Skeletal muscle satellite cell (primary cell): Measurements from ENCODE around the gene PSMB8.

Experiments
- H3K27me3 ChIP-seq: 2 replicates; pipeline ENCODE4 v1.7.0; 2013; ENCODE audit warnings: low read length; ENCODE audit not compliant: control insufficient read depth, insufficient read depth
- H3K36me3 ChIP-seq: 2 replicates; pipeline ENCODE4 v1.7.0; 2013; ENCODE audit warnings: mild to moderate bottlenecking, control low read depth, low read length; ENCODE audit not compliant: insufficient read depth
- H3K4me1 ChIP-seq: 2 replicates; pipeline ENCODE4 v1.7.0; 2013; ENCODE audit warnings: low read length; ENCODE audit not compliant: control insufficient read depth, insufficient read depth
- H3K4me2 ChIP-seq: 2 replicates; pipeline ENCODE4 v1.7.0; 2013; ENCODE audit warnings: mild to moderate bottlenecking, low read length
- H3K4me3 ChIP-seq: 2 replicates; pipeline ENCODE4 v1.7.0; 2013; ENCODE audit warnings: low read length
- H3K9ac ChIP-seq: 2 replicates; pipeline ENCODE4 v1.7.0; 2013; ENCODE audit warnings: mild to moderate bottlenecking, low read depth, low read length, moderate library complexity
- H3K9me3 ChIP-seq: replicated peaks from 2 replicates; pipeline ENCODE4 v1.7.0; 2013; ENCODE audit warnings: mild to moderate bottlenecking, control low read depth, low read length

Gene PSMB8

DNA sequence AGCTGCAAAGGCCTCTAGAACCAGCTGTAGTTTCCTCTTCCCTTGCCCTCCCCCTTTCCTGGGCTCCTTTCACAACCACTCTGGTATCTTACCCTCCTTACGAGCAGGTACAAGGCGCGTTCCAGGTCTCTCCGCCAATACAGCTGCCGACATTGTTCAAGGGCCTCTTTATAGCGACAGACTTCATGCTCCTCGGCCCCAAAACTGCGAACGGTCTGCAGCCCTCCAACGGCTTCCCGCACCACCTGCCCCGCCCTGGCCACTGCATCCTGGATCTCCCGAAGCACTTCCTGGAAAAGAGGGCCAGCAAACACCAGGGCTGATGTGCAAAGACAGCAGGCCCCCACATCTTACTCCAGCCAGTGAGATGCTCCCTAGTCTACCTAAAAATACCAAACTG lies 11.3 kb downstream of the PSMB8 start:
- Histone ChIP-seq H3K4me3 (no peak overlapping the region), H3K9ac (no peak overlapping the region), H3K4me2 (no peak overlapping the region), H3K36me3 (peaks cover 3% of the 10 kb centered on the region), H3K9me3 (no peaks in the 10 kb centered on the region), H3K27me3 (no peaks in the 10 kb centered on the region), H3K4me1 (peaks cover 2% of the 10 kb centered on the region)

DNA sequence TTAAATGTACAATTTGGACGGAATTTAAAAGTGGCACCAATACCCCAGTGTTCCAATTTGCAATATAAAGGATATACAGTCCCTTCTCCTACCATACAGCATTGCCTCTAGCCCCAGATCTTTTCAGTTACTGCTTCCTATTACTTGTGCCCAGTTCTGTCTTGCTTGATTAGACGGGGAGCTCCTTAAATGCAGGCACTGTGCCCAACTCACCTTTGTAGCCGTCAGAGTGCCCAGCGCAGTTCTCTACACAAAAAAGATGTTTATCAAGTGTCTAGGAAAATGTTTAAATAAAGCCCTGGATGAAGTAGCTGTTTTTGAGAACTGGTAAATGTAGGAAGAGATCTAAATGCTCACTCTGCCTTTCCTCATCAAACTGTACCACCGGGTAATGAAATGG lies 12.9 kb downstream of the PSMB8 start:
- no peak overlapping the region for H3K4me3 ChIP-seq
- H3K36me3 ChIP-seq = peaks cover 3% of the 10 kb centered on the region
- no peak overlapping the region for H3K9ac ChIP-seq
- H3K27me3 ChIP-seq = no peaks in the 10 kb centered on the region
- no peaks in the 10 kb centered on the region for H3K4me1 ChIP-seq
- H3K4me2 ChIP-seq = no peak overlapping the region
- no peaks in the 10 kb centered on the region for H3K9me3 ChIP-seq

DNA sequence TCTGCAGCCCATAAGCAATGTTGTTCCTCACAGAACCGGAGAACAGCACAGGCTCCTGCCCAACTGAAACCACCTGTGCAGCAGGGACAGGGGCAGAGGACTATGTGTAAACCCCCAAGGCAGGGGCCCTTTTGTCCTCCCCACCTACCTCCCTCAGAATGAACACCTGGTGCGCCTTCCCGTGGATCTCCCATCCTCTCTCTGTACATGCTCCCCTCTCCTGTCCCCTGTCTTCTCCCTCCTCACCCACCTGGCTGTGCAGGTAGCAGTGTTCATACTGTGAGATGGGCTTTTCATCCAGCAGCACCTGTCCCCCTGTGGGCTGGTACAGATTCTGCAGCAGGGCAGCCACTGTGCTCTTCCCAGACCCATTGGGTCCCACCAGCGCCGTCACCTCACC lies 13.8 kb downstream of the PSMB8 start:
- Histone ChIP-seq H3K9ac (no peak overlapping the region), H3K36me3 (peaks cover 3% of the 10 kb centered on the region), H3K4me3 (no peak overlapping the region), H3K27me3 (no peaks in the 10 kb centered on the region), H3K4me2 (no peak overlapping the region), H3K9me3 (no peaks in the 10 kb centered on the region), H3K4me1 (no peaks in the 10 kb centered on the region)

DNA sequence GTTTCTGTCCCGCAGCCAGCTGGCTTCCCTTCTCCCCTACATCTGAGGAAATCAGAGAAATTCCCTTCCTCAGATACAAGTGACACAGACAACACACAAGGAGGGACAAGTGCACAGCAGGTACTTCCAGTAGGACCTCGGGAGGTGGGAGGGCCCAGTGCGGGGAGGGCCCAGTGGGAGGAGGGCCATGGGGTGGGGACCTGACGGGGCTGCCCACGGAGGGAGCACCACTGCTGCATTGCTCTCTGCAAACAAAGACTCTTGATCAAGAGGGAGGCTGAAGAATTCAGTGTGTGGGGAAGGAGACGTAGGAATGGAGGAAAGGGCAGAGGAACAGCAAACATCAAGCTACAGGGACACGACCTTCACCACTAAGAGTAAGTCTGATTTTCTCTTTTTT lies 14.4 kb downstream of the PSMB8 start:
- H3K4me3 ChIP-seq = no peak overlapping the region
- H3K36me3 ChIP-seq = peaks cover 3% of the 10 kb centered on the region
- H3K4me1 ChIP-seq = no peaks in the 10 kb centered on the region
- no peaks in the 10 kb centered on the region for H3K27me3 ChIP-seq
- H3K9ac ChIP-seq = no peak overlapping the region
- H3K4me2 ChIP-seq = no peak overlapping the region
- H3K9me3 ChIP-seq = no peaks in the 10 kb centered on the region

DNA sequence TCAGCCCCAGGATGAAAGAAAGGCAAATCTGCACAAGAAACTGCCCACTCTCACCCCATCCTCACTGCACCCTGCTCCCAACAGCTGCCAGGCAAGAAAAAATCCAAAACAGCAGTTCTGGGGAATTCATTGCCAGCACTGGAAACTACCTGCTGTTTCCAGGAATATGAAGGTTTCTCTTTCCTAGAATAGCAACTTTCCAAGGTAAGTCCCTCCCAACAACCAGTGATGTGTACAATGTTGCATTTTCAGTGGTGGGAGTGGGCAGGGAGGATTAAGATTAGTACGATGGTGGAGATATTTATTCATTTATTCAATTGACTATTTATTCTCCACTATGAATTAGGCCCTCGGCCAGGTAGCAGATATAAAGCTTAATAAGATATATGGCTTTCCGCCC lies 16.8 kb downstream of the PSMB8 start:
- Histone ChIP-seq H3K9ac (no peak overlapping the region), H3K4me3 (no peak overlapping the region), H3K36me3 (peaks cover 3% of the 10 kb centered on the region), H3K27me3 (no peaks in the 10 kb centered on the region), H3K4me2 (no peak overlapping the region), H3K9me3 (no peaks in the 10 kb centered on the region), H3K4me1 (no peaks in the 10 kb centered on the region)

DNA sequence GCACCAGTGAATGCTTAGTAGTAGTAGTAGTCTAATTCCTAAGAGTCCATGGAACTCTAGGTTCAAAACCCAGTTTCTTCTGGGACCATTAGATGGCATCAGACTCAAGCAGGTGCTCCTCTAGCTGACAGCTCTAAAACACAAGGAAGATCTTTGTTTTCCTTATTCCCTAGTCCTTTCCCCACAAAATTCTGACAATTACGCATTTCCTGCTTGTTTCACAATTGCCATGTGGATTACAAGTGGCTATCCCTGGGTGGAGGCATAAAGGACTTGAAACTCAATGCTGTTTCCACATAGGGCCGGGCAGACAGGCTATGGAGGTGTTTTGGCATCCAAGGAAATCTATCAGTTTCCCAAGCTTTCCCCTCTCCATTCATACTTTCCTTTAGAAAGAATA lies 17.9 kb downstream of the PSMB8 start:
- no peaks in the 10 kb centered on the region for H3K4me1 ChIP-seq
- no peak overlapping the region for H3K9ac ChIP-seq
- no peaks in the 10 kb centered on the region for H3K9me3 ChIP-seq
- no peak overlapping the region for H3K4me3 ChIP-seq
- H3K36me3 ChIP-seq = peaks cover 3% of the 10 kb centered on the region
- H3K27me3 ChIP-seq = no peaks in the 10 kb centered on the region
- no peak overlapping the region for H3K4me2 ChIP-seq

DNA sequence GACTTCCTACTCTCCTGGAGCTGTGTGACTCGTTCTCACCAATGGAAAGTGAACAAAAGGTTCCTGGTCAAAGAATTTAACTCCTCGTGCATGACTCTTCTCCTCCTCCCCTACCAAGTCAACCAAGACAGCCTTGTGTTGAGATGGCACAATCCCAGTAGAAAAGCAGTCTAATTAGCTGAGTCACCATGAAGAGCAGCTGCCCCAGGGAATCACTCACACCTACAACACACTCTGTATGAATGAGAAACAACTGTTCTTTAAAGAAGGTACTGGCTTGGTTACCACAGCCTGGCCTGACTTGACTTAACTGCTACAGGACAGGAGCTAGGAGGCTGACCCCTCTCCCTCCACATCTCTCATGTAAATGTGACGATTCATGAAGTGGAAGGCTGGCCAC lies 24.1 kb downstream of the PSMB8 start:
- Histone ChIP-seq H3K36me3 (no peaks in the 10 kb centered on the region), H3K4me3 (no peak overlapping the region), H3K27me3 (peaks cover 7% of the 10 kb centered on the region), H3K9ac (no peak overlapping the region), H3K4me1 (peaks cover 8% of the 10 kb centered on the region), H3K9me3 (no peaks in the 10 kb centered on the region), H3K4me2 (peak overlapping the region; percentile 8)

DNA sequence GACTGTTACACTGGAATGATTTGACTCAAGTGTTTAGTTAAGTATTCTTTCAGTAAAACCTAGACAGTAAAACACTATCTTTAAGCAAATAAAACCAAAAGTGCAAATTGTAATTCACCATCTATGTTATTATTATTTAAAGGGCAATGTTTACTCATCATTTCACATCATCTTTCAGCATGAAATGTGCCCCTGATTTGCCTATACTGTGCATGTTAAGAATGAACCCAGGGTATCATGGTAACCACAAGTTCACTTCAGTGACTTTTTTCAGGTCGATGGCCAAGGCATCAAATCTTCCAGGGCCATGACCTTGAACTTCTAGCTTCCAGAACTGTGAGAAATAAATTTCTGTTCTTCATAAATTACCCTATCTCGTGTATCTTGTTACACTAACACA lies 25.0 kb downstream of the PSMB8 start:
- H3K27me3 ChIP-seq = peaks cover 11% of the 10 kb centered on the region

DNA sequence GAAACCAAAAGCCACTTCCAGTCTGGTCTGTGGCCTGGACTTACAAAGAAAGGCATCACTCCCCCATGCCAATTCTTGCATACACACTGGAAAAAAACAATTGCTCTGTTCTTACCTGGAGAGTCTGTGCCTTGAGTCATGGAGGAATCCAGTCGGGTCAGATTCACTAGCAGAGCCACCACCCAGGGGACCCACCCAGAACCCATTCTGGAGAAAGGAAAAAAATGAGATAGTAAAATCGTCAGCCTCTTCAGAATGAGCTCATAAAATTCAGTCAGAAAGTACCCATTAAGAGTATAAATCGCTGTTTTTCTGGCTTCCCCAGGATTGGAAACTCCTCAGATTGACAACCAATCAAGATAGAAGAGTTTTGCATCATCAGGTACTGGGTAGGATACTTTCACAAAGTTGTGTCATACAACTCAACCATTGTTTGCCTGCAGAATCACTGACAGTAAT lies 27.1 kb downstream of the PSMB8 start, which contains the start of gene HLA-DOB:
HLA-DOB (minus strand) TSS at position 257 of the 459 bp plus-strand sequence; CDS start at position 206, 51 bp downstream.
- Histone ChIP-seq H3K4me1 (peaks cover 8% of the 10 kb centered on the region), H3K27me3 (peaks cover 25% of the 10 kb centered on the region), H3K4me3 (no peak within 1 kb of the TSS), H3K36me3 (no peaks in the 10 kb centered on the region), H3K9me3 (no peaks in the 10 kb centered on the region), H3K9ac (no peak within 1 kb of the TSS), H3K4me2 (no peak within 1 kb of the TSS)

More for the DNA sequence above, 25.0 kb downstream of the PSMB8 start:
- Histone ChIP-seq H3K9me3 (no peaks in the 10 kb centered on the region), H3K36me3 (no peaks in the 10 kb centered on the region), H3K4me1 (peaks cover 8% of the 10 kb centered on the region), H3K9ac (no peak overlapping the region), H3K4me2 (no peak overlapping the region), H3K4me3 (no peak overlapping the region)

DNA sequence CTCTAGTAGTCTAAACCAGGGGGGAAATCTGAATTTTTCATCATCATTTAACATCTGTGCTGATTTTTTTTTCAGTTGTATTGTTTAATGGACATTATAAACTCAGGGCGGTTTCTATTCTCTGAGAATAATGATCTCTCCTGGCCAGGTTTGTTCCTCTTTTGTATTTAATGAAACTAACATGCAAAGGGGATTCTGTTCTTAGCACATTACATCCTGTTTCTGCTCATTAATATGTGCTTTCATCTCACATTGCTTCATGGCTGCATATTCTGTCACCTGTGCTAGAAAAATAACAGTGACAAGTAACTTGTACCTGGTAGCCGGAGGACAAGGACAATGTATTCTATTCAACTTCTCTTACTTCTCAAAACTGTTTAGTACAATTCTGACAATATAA lies 27.9 kb downstream of the PSMB8 start:
- H3K9ac ChIP-seq = no peak overlapping the region
- H3K4me3 ChIP-seq = no peak overlapping the region
- H3K4me2 ChIP-seq = no peak overlapping the region
- no peaks in the 10 kb centered on the region for H3K9me3 ChIP-seq
- H3K27me3 ChIP-seq = peaks cover 25% of the 10 kb centered on the region
- H3K4me1 ChIP-seq = peaks cover 8% of the 10 kb centered on the region
- H3K36me3 ChIP-seq = no peaks in the 10 kb centered on the region

DNA sequence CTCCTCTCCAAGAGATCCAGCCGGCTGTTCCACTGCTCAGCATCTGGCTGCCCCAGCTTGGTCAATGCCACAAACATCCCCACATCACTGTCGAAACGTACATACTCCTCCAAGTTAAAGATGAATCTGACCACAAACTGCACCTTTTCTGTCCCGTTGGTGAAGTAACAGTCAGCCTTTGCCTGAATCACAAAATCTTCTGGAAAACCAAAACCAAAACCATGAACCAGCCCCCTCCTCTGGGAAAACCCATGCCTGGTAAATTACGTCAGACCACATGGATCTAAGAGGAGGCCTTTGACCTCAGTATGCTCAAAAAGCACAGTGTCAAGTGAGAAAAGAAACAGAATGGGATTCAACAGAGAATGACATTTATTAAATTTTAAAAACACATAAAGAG lies 28.7 kb downstream of the PSMB8 start:
- H3K9me3 ChIP-seq = no peaks in the 10 kb centered on the region
- H3K9ac ChIP-seq = no peak overlapping the region
- H3K4me2 ChIP-seq = no peak overlapping the region
- no peak overlapping the region for H3K4me3 ChIP-seq
- no peaks in the 10 kb centered on the region for H3K36me3 ChIP-seq
- H3K27me3 ChIP-seq = peaks cover 25% of the 10 kb centered on the region
- peaks cover 7% of the 10 kb centered on the region for H3K4me1 ChIP-seq

DNA sequence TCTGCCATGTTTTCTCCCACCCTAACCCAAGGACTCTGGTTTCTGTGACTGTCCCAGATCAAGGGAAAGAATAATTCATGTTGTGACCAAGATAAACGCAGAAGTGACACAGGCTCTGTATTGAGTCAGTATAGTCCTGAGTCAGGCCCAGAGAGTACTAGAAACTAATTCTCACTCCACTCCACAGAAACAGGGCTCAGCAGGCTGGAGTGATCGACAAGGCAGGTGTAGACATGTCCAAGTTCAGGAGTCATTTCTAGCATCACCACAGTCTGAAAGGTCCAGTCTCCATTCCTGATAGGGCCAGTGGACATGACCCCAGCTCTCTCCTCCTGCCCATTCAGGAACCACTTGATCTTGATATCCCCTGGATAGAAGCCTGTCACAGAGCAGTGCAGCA lies 29.7 kb downstream of the PSMB8 start:
- H3K4me1 ChIP-seq = no peaks in the 10 kb centered on the region
- H3K9me3 ChIP-seq = no peaks in the 10 kb centered on the region
- H3K27me3 ChIP-seq = peaks cover 30% of the 10 kb centered on the region
- no peaks in the 10 kb centered on the region for H3K36me3 ChIP-seq
- no peak overlapping the region for H3K4me2 ChIP-seq
- no peak overlapping the region for H3K9ac ChIP-seq
- no peak overlapping the region for H3K4me3 ChIP-seq
